Mesothelial cell of epicardium (in vitro differentiated cells): ENCODE measurements around the gene AKIRIN1. TPM values are rescaled to one million over a fixed set of nuclear protein-coding genes. Genes with fewer than 3 reads are reported as not detected.
"Not testable (repeated sequence)": the region's sequence is repeated elsewhere in the genome, so short reads cannot be mapped to it uniquely, and the experiment has no call there.

Experiments used
- DNase-seq, 2 experiments: peaks; one replicate each; pipeline ENCODE4 v3.0.0; 2021; ENCODE audit warnings: low spot score in 2 of 2; ENCODE audit not compliant: unreplicated experiment in 2 of 2
- H3K27ac Mint-ChIP-seq: 2 replicates; pipeline ENCODE4 v1.8.0; 2021; ENCODE audit warnings: mixed read lengths
- H3K27me3 Mint-ChIP-seq: 2 replicates; pipeline ENCODE4 v1.8.0; 2021; ENCODE audit warnings: low read depth, mixed read lengths
- H3K36me3 Mint-ChIP-seq: 2 replicates; pipeline ENCODE4 v1.8.0; 2021; ENCODE audit warnings: mixed read lengths
- H3K4me1 Mint-ChIP-seq: 2 replicates; pipeline ENCODE4 v1.8.0; 2021; ENCODE audit warnings: mixed read lengths
- H3K4me3 Mint-ChIP-seq: 2 replicates; pipeline ENCODE4 v1.8.0; 2021; ENCODE audit warnings: mild to moderate bottlenecking, moderate library complexity, mixed read lengths
- H3K9me3 Mint-ChIP-seq: 2 replicates; pipeline ENCODE4 v1.8.0; 2021; ENCODE audit warnings: mixed read lengths
- total RNA-seq: library from RNA; stranded (reverse); gene quantifications from 3 replicates; pipeline ENCODE4 v1.2.1, GENCODE V29; 2021
- TF ChIP-seq, protein P1 (sequence below): fragments of 200-600 bp; sonication (generic); IDR thresholded peaks from one replicate; pipeline ENCODE4 v1.5.0; 2021; ENCODE audit warnings: antibody characterized with exemption; ENCODE audit not compliant: unreplicated experiment

The AKIRIN1 gene
- total RNA-seq, 1 donor from 2014 or later, result 70.1 TPM

DNA sequence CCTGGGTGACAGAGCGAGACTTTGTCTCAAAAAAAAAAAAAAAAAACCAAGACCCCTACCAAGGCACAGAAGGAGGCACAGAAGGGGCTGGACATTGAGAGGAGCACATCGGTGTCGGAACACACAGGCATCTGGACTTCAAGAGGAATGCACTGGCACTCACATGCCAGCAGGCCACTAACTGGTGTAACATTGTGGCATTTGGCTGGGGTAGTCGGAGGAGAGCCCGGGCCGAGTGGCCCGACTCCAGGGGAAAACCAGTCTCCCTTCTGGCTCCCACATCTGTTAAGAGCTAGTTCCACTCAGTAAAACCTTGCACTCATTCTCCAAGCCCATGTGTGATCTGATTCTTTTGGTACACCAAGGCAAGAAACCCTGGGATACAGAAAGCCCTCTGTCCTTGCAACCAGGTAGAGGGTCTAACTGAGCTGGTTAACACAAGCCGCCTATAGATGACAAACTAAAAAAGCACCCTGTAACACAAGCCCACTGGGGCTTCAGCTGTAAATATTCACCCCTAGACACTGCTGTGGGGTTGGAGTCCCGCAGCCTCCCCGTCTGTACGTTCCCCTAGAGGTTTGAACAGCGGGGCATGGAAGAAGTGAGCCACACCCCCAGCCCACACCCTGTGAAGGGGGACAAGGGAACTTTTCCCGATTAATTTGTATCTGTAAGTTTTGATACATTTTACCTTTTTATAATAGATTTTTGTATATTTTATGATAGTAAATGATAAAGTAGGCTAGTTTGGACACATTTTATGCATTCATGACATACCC lies 17.2 kb upstream of the AKIRIN1 start:
- Mint-ChIP-seq H3K4me1 (no peaks in the 10 kb centered on the region), H3K36me3 (no peaks in the 10 kb centered on the region), H3K9me3 (no peaks in the 10 kb centered on the region), H3K27ac (no peak overlapping the region), H3K4me3 (no peak overlapping the region), H3K27me3 (no peaks in the 10 kb centered on the region)
- TF ChIP-seq, protein P1, sequence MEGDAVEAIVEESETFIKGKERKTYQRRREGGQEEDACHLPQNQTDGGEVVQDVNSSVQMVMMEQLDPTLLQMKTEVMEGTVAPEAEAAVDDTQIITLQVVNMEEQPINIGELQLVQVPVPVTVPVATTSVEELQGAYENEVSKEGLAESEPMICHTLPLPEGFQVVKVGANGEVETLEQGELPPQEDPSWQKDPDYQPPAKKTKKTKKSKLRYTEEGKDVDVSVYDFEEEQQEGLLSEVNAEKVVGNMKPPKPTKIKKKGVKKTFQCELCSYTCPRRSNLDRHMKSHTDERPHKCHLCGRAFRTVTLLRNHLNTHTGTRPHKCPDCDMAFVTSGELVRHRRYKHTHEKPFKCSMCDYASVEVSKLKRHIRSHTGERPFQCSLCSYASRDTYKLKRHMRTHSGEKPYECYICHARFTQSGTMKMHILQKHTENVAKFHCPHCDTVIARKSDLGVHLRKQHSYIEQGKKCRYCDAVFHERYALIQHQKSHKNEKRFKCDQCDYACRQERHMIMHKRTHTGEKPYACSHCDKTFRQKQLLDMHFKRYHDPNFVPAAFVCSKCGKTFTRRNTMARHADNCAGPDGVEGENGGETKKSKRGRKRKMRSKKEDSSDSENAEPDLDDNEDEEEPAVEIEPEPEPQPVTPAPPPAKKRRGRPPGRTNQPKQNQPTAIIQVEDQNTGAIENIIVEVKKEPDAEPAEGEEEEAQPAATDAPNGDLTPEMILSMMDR, result no peak
- no peak for DNase-seq

DNA sequence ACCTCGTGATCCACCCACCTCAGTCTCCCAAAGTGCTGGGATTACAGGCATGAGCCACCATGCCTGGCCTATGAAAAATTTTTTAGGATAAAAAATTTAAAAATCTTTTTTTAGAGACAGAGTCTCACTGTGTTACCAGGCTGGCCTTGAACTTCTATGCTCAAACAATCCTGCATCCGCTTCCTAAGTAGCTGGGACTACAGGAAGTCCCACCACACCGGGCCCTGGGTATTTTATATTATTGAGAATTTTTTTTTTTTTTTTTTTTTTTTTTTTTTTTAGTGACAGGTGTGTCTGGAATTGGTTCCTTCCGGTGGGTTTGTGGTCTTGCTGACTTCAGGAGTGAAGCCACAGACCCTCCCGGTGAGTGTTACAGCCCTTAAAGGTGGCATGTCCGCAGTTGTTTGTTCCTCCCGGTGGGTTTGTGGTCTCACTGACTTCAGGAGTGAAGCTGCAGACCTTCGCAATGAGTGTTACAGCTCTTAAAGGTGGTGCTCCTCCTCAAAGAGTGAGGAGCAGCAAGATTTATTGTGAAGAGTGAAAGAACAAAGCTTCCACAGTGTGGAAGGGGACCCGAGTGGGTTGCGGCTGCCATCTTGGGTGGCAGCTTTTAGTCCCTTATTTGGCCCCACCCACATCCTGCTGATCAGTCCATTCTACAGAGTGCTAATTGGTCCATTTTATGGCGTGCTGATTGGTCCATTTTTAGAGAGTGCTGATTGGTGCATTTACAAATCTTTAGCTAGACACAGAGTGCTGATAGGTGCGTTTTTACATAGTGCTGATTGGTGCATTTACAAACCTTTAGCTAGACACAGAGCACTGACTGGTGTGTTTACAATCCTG lies 13.5 kb upstream of the AKIRIN1 start:
- DNase-seq, H3K36me3 Mint-ChIP-seq, H3K4me1 Mint-ChIP-seq, H3K9me3 Mint-ChIP-seq, H3K27me3 Mint-ChIP-seq, H3K4me3 Mint-ChIP-seq, H3K27ac Mint-ChIP-seq: not testable (repeated sequence)

DNA sequence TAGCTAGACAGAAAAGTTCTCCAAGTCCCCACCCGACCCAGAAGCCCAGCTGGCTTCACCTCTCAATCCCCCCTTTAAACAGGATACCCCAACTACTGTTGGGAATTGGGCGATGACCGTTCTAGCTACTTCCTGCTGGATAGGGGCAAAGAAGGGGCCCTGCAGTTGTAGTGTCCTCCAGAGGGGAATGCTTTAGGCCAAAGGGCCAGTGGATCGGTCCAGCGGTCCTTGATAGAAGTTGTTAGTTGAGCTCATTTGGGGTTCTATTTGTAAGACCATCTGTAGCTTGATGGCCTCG lies 12.9 kb upstream of the AKIRIN1 start:
- not testable (repeated sequence) for DNase-seq, H3K27ac Mint-ChIP-seq, H3K4me1 Mint-ChIP-seq, H3K36me3 Mint-ChIP-seq, H3K4me3 Mint-ChIP-seq, H3K27me3 Mint-ChIP-seq, H3K9me3 Mint-ChIP-seq

DNA sequence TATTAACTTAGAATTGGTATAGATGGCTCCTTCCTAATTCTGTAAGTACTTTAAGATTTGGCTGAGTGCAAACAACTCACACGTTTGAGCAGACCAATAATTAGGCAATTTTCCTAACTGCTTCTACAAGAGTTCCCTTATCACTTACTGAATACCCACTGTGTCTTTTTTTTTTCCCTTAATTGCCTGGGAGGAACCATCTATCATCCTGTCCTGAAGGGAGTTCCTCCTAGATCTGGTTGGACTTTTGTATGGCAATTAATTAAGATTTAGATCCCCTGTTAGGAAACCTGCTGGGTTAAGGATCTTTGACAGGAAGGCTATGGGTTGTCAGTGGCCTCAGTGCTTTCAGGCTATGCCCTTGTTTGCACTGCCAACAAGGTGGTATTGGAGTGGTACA lies 11.7 kb upstream of the AKIRIN1 start:
- not testable (repeated sequence) for H3K9me3 Mint-ChIP-seq, H3K4me1 Mint-ChIP-seq, H3K27me3 Mint-ChIP-seq, H3K36me3 Mint-ChIP-seq, H3K27ac Mint-ChIP-seq, DNase-seq, H3K4me3 Mint-ChIP-seq

DNA sequence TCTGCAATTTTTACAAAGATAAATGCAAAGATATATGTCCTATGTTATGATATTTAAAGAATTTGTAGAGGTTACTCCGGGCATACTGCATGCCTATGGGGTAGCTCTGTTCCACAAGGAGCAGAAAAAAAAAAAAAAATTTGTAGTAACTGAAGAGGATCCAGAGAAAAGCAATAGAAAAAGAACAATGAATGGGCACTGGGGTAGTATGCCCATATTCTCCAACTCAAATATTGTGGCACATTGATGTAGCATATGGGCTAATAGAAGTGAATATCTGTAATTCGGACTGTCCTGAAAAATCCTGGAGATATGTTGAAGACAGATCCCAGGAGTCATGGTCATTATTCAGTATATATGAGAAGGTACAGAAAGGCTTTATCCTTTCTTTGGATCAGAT lies 1.1 kb upstream of the AKIRIN1 start:
- Mint-ChIP-seq H3K4me1 (peaks cover 37% of the 10 kb centered on the region), H3K36me3 (peaks cover 5% of the 10 kb centered on the region), H3K4me3 (peak overlapping the region; percentile 74), H3K9me3 (no peaks in the 10 kb centered on the region), H3K27me3 (no peaks in the 10 kb centered on the region), H3K27ac (peak overlapping the region; percentile 74)
- TF ChIP-seq, protein P1, result no peak
- no peak for DNase-seq

DNA sequence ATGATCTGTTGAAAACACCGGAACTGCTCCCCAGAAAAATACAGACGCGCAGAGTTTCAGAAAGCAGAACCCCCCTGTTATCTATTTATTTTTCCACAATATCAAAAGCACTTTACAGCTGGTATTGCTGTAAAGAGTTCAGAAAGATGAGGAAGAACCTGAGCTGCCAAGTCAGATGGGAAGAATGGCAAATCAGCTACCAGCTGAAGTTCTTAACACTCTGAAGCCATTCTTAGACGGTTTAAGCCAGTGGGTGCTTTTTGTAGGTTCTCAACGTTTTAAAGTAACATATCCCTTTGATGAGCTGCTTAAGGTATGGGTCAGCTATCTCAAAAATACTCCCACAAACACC lies 714 bp upstream of the AKIRIN1 start:
- Mint-ChIP-seq H3K27ac (peak overlapping the region; percentile 74), H3K4me1 (peaks cover 39% of the 10 kb centered on the region), H3K4me3 (peak overlapping the region; percentile 74), H3K9me3 (no peaks in the 10 kb centered on the region), H3K36me3 (peaks cover 8% of the 10 kb centered on the region), H3K27me3 (no peaks in the 10 kb centered on the region)
- TF ChIP-seq, protein P1, result no peak
- no peak for DNase-seq

DNA sequence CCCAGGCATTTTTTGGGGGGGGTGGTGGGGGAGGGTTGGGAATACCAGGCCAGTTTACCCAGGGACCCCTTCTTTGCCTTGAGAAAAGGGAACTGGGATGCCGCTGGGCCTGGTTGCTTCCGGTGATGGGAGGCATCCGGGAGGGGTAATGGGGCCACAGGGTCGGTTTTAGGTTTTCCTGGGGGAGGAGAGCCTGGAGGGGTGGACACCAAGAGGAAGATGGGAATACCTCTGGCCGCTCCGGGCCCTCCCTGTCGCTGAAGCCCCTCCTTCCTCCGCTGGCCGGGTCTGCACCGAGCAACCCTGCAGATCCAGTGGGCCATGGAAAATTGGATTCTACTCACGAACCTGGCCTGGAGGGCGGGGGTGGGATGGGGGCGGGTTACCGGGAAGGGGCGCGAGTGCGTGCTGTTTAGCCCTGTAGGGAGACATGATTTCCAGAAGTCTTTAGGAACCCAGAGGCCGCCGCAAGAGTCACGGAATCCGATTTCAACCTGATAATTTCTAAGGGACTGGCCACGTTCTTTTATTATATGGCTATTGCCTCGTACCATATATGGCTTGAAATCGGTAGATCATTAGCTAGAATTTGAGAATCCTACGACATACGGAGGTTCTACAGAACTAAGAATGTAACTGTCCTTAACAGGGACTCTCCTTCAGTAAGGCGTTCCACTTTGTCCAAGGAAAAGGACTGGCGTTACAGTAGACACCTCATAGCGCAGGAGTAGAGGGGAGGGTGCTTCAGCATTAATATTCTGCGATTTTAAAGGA lies 749 bp downstream of the AKIRIN1 start:
- peaks cover 12% of the 10 kb centered on the region for H3K36me3 Mint-ChIP-seq
- TF ChIP-seq, protein P1, result no peak
- H3K9me3 Mint-ChIP-seq, result no peaks in the 10 kb centered on the region
- no peaks in the 10 kb centered on the region for H3K27me3 Mint-ChIP-seq
- DNase-seq, result peak; percentile 28 to 56
- H3K27ac Mint-ChIP-seq, result peak overlapping the region; percentile 87
- H3K4me1 Mint-ChIP-seq, result peaks cover 30% of the 10 kb centered on the region
- H3K4me3 Mint-ChIP-seq, result peak overlapping the region; percentile 74
